Measurements from ENCODE around the gene IL1F10.

DNA sequence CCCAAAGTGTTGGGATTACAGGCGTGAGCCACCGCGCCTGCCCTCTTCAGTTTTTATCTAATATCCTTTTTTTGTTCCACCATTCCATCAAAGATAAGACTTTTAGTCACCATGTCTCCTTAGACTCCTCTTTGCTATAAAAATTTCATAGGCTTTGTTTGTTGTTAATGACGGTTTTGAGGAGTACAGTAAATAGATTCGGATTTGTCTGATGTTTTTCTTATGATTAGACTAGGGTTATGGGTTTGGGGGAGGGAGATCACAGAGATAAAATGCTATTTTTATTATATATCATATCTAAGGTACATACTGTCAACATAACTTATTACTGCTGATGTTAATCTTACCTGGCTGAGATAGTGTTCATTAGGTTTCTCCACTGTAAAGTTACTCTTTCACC, 21.3 kb upstream of the IL1F10 start:
- TF ChIP-seq FOSL1 (IDR thresholded peaks at IDR 0.05; ENCODE audit: insufficient read depth, low read depth, low read length) (no peak), NRF1 (IDR thresholded peaks at IDR 0.05; ENCODE audit: low read depth, low read length) (no peak), CHD7 (IDR thresholded peaks at IDR 0.05; ENCODE audit: insufficient replicate concordance, low read length) (no peak), RNF2 (IDR thresholded peaks at IDR 0.05; ENCODE audit: borderline replicate concordance, low read depth, low read length, missing control alignments, poor library complexity, severe bottlenecking) (no peak), YY1 (IDR thresholded peaks at IDR 0.05; ENCODE audit: low read depth, low read length) (no peak), CTCF (IDR thresholded peaks at IDR 0.05; ENCODE audit: control extremely low read depth in 1 of 3, insufficient read depth in 1 of 3, low read depth in 1 of 3, low read length in 3 of 3) (no peak), RAD21 (IDR thresholded peaks at IDR 0.05 in 1 of 2, conservative IDR thresholded peaks at IDR 0.05 in 1 of 2; ENCODE audit: low read depth in 2 of 2, low read length in 2 of 2) (no peak), TCF12 (IDR thresholded peaks at IDR 0.05; ENCODE audit: low read depth, low read length) (no peak), POLR2A (IDR thresholded peaks at IDR 0.05; ENCODE audit: control extremely low read depth in 1 of 2, low read depth in 2 of 2, low read length in 2 of 2) (no peak)
- TF ChIP-seq, protein P1, sequence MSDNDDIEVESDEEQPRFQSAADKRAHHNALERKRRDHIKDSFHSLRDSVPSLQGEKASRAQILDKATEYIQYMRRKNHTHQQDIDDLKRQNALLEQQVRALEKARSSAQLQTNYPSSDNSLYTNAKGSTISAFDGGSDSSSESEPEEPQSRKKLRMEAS (IDR thresholded peaks at IDR 0.05), result no peak
